PFSK-1 (cell line): ENCODE data around the gene TCF4.

Source experiments
- FOXP2 ChIP-seq: optimal IDR thresholded peaks from 2 replicates; pipeline ENCODE3; 2011; ENCODE audit warnings: borderline replicate concordance, control low read depth, inconsistent platforms; ENCODE audit not compliant: insufficient read depth; ENCODE audit errors: extremely low read length, extremely low read depth
- POLR2AphosphoS5 ChIP-seq: IDR thresholded peaks from 2 replicates; pipeline ENCODE4 v1.6.1; 2012; ENCODE audit warnings: low read depth, mild to moderate bottlenecking, control low read depth, low read length, moderate library complexity
- REST ChIP-seq, 2 experiments: IDR thresholded peaks; 2 replicates each; pipeline versions ENCODE4 v1.6.1 to v1.8.0; 2011 to 2012; ENCODE audit warnings: low read depth in 2 of 2, low read length in 2 of 2, control low read depth in 1 of 2, inconsistent platforms in 1 of 2, mild to moderate bottlenecking in 1 of 2, moderate library complexity in 1 of 2; ENCODE audit not compliant: insufficient read depth in 1 of 2
- SIN3A ChIP-seq: IDR thresholded peaks from 2 replicates; pipeline ENCODE4 v1.6.1; 2012; ENCODE audit warnings: mild to moderate bottlenecking, low read length, moderate library complexity, borderline replicate concordance; ENCODE audit not compliant: insufficient read depth
- TAF1 ChIP-seq: IDR thresholded peaks from 2 replicates; pipeline ENCODE4 v1.6.1; 2012; ENCODE audit warnings: low read length, control low read depth, borderline replicate concordance; ENCODE audit not compliant: insufficient read depth

The TCF4 gene

GRCh38 chr18:55320424-55321264, 267.3 kb downstream of the TCF4 start:
- TF ChIP-seq TAF1 (no peak), POLR2AphosphoS5 (no peak), FOXP2 (no peak), SIN3A (no peak; the same call in 1 of the 2 replicates), REST (IDR thresholded peaks at IDR 0.05; ENCODE audit: insufficient read depth in 1 of 2, low read depth in 2 of 2, low read length in 2 of 2) (no peak)

- TF ChIP-seq TAF1: no peak
- TF ChIP-seq FOXP2: no peak
- no peak for TF ChIP-seq REST (IDR thresholded peaks at IDR 0.05; ENCODE audit: insufficient read depth in 1 of 2, low read depth in 2 of 2, low read length in 2 of 2)
- TF ChIP-seq SIN3A: no peak
- no peak for TF ChIP-seq POLR2AphosphoS5
These were observed 268.4 kb downstream of the TCF4 start for GRCh38 chr18:55319459-55320193.

- TF ChIP-seq POLR2AphosphoS5 (no peak), SIN3A (no peak), REST (IDR thresholded peaks at IDR 0.05; ENCODE audit: insufficient read depth in 1 of 2, low read depth in 2 of 2, low read length in 2 of 2) (no peak), FOXP2 (no peak), TAF1 (no peak)
These were observed 269.0 kb downstream of the TCF4 start for GRCh38 chr18:55318951-55319441.

GRCh38 chr18:55317864-55318263, 270.1 kb downstream of the TCF4 start:
- no peak for TF ChIP-seq REST (IDR thresholded peaks at IDR 0.05; ENCODE audit: insufficient read depth in 1 of 2, low read depth in 2 of 2, low read length in 2 of 2)
- no peak for TF ChIP-seq POLR2AphosphoS5
- no peak for TF ChIP-seq FOXP2
- no peak for TF ChIP-seq SIN3A
- TF ChIP-seq TAF1: no peak
